SK-N-SH treated with all-trans-retinoic acid at 6 μM for 48 hours (cell line): Measurements from ENCODE around the gene CDC42SE2.

Experiments
- ARNTL ChIP-seq: fragments of 450-650 bp; formaldehyde crosslinking; IDR thresholded peaks from 2 replicates; pipeline ENCODE4 v1.5.0; 2020; ENCODE audit warnings: low read depth, mild to moderate bottlenecking, moderate library complexity, borderline replicate concordance
- ZFP30 ChIP-seq: fragments of 450-650 bp; formaldehyde crosslinking; IDR thresholded peaks from 2 replicates; pipeline ENCODE4 v1.5.0; 2022; ENCODE audit warnings: mild to moderate bottlenecking, moderate library complexity
- ZNF8 ChIP-seq: fragments of 450-650 bp; formaldehyde crosslinking; IDR thresholded peaks from 2 replicates; pipeline ENCODE4 v1.5.0; 2020; ENCODE audit warnings: mild to moderate bottlenecking, moderate library complexity
- TF ChIP-seq, protein P1 (sequence below): fragments of 250-450 bp; sonication (Bioruptor Pico); IDR thresholded peaks from 2 replicates; pipeline ENCODE4 v1.8.0; 2021; ENCODE audit warnings: low read depth, mild to moderate bottlenecking, moderate library complexity, borderline replicate concordance

- TF ChIP-seq ARNTL (CRISPR knock-in tag) (no peak), ZFP30 (CRISPR knock-in tag) (no peak), ZNF8 (CRISPR knock-in tag) (no peak)
- TF ChIP-seq, protein P1, sequence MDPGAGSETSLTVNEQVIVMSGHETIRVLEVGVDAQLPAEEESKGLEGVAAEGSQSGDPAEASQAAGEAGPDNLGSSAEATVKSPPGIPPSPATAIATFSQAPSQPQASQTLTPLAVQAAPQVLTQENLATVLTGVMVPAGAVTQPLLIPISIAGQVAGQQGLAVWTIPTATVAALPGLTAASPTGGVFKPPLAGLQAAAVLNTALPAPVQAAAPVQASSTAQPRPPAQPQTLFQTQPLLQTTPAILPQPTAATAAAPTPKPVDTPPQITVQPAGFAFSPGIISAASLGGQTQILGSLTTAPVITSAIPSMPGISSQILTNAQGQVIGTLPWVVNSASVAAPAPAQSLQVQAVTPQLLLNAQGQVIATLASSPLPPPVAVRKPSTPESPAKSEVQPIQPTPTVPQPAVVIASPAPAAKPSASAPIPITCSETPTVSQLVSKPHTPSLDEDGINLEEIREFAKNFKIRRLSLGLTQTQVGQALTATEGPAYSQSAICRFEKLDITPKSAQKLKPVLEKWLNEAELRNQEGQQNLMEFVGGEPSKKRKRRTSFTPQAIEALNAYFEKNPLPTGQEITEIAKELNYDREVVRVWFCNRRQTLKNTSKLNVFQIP (CRISPR knock-in tag) = no peak
Observed at GRCh38 chr5:131252824-131253171, 11.1 kb upstream of the CDC42SE2 start.
